ENCODE measurements around the gene TMEM167A.

The TMEM167A gene

GRCh38 chr5:83003791-83004190, 73.4 kb downstream of the TMEM167A start:
- H3K4me1 ChIP-seq (ENCODE audit: control insufficient read depth, low read depth, low read length) = peaks cover 51% of the 10 kb centered on the region
- H3K9ac ChIP-seq (ENCODE audit: low read length) = no peak overlapping the region
- no peaks in the 10 kb centered on the region for H3K9me3 ChIP-seq (ENCODE audit: control insufficient read depth, low read depth, low read length)
- H3K27me3 ChIP-seq (ENCODE audit: control insufficient read depth, insufficient read depth, low read length) = no peaks in the 10 kb centered on the region
- H3K4me3 ChIP-seq (ENCODE audit: low read length) = no peak overlapping the region
- H3K36me3 ChIP-seq (ENCODE audit: control insufficient read depth, low read depth, low read length) = no peaks in the 10 kb centered on the region
- H3K27ac ChIP-seq (ENCODE audit: low read length) = no peak overlapping the region
